GM18867 (cell line): Measurements from ENCODE around the gene CTNNBL1.

Experiments
- ATAC-seq: cut with Tn5 transposase; IDR thresholded peaks from one replicate; pipeline ENCODE4 v1.9.1; 2021; ENCODE audit warnings: mild to moderate bottlenecking, moderate library complexity; ENCODE audit not compliant: unreplicated experiment

The CTNNBL1 gene

DNA sequence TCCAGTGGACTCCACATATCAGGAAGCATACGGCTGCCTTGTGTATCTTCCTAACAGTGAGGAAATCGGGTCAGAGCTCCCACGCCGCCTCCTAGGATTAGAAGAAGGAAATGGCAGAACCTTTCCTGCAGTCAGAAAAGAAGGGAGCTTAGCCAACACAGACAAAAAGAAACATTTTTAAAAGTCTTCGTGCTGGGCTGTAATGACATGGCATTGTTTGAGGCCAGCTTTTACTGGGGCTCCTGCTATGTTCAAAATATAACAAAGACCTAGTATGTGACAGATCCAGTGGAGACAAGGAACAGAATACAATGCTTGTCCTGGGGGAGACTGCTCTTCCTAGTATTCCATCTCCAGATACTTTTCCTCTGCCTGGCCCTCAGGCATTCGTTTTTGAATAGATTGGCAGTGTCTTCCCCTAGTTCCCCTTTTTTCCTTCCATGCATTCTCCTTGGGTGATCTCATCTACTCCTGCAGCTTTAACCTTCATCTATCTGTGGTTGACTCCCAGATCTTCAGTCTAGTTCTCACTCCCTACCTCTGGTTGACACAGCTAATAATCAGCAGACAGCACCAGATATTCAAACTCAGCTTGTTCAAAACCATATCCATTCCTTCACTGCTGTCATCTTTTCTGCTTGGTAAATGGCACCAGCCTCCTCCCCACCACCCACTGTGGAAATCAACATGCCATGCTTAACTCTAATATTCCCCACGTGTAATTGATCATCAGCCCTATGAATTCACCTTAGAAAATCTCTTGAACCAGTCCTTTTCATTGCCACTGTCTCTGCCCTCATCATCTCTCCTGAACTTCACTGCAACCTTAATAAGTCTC is 114.6 kb downstream of the CTNNBL1 start:
- no peak for ATAC-seq

DNA sequence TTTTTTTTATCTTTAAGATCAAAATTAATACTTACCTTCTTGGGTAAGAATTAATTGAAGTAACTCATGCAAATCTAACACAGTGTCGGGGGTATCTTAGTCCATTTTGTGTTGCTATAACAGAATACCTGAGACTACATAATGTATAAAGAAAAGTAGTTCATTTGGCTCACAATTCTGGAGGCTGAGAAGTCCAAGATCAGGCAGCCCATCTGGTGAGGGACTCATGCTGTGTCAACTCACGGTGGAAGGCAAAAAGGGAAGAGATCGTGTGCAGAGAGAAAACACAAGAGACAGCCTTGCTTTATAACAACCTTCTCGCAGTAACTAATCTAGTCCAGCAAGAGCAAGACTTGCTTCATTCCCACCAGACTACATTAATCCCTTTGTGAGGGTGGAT is 116.2 kb downstream of the CTNNBL1 start:
- no peak for ATAC-seq

GRCh38 chr20:37816003-37816402 is 122.2 kb downstream of the CTNNBL1 start:
- ATAC-seq: no peak

DNA sequence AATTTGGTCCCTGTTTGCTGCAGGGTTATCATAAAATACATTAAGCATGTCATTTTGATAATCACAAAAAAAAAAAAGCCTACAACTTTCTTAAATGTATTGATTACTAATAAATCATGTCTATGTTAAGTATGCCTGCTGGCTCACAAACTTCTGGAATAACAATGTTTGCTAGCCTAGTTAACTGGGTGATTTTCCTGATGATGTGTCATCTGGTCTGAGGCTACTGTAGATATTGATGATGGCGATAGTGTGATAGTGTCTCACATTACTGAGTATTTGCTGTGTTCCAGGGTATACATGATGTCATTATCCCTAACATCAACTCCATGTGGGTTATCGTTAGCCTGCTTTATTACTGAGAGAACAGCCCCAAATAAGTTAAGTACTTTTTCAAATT is 122.9 kb downstream of the CTNNBL1 start:
- no peak for ATAC-seq

GRCh38 chr20:37821696-37822095 is 127.9 kb downstream of the CTNNBL1 start:
- no peak for ATAC-seq

- ATAC-seq: no peak
Observed at GRCh38 chr20:37822141-37822601, 128.3 kb downstream of the CTNNBL1 start.

DNA sequence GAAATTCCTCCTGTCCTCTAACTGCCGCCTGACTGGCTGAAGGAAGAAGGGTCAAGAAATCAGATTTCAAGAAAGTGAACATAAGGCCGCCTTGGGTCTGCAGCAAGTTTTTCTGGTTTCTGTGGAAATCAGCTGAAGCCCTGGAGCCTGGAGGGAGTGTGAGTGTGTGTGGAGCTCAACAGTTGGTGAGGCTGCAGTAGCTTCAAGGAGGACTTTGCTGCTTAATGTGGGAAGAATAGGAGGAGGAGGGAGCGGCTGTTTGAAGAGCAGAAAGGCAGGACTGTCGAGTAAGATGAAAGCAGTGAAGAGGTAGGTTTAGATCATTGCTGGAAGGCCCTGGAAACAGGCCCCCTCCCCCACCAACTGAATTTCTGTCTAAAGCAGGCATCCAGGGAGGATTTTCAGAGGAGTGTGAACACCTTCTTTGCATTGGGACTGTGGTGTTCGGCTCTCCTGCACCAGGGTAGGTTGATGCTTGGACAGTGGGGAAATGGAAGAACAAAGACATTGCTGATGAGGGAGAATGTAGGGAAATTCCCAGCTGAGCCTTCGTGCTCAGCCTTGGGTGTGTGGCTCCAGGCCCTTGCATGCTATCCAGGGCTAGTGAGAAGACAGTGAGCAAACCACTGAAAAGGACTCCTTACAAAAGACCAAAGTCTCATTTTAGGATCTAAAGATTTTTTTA is 129.6 kb downstream of the CTNNBL1 start:
- ATAC-seq: no peak

- ATAC-seq: no peak
Observed at GRCh38 chr20:37827605-37828004, 133.8 kb downstream of the CTNNBL1 start.

DNA sequence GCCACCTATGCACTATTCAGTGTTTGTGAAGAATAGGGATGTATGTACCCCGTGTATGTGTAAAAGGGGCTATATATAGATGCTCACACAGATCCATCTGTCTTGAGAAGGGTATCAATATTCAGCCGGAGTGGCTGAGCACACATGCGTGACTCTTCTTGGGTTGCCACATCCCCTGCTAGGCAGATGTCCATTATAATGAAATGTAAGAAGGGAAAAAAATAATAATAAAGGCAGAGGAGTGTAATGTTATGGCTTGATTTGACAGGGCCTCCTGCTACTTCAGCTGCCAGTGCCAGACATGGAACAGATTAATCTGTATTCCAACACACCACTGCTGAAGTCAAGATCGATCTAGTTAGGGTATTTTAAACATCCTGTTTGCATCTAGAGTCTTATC is 134.9 kb downstream of the CTNNBL1 start:
- no peak for ATAC-seq

DNA sequence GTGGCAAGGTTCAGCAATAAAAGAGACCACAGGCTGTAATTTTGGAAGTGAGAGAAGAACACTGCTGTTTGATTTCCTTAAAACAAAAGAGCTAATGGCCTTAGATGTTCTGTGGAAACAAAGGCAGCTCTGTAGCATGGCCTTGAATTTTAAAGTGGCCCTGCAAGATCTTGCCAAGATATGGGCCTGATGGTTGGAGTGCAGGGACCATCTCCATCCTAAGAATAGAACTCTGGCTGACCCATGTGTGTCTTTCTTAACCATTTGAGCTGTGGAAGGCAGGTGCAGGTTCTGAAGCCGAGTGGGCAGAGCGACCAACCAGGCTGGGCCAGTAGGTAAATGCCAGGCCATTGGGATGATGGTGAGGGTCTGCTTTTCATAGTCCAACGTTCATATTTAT is 135.3 kb downstream of the CTNNBL1 start:
- no peak for ATAC-seq

DNA sequence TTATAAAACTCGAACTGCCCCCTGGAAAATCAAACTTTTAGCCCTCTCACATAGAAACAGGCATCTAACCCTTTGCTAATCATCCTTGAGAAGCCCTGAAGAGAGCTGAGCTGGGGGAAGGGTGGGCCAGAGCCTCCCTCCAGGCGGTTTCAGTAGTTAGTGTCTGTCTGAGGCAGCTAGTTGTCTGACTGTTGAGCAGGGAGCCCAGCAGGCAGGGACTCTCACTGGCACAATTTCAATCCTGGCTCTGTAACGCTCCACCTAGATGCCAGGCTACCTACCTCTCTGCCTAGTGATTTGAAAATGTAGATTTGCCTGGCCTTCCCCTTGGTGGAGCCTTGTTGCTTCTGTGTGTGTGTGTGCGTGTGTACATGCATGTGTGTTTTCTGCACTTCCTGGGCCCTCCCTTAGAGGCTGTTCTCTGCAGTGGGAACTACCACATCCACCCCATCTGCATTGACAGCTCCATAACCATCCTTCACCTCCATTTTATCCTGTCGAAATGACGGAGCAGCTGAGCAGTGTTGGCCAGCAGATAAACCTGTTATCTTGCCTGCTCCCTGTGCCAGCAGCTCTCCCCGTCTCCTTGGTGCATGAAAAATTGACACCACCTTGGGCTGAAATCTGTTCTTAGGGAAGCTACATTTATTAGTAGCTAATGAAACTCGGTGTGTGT is 139.5 kb downstream of the CTNNBL1 start:
- no peak for ATAC-seq

- ATAC-seq: no peak
Observed at GRCh38 chr20:37836926-37837325, 143.1 kb downstream of the CTNNBL1 start.

GRCh38 chr20:37837924-37838323 is 144.1 kb downstream of the CTNNBL1 start:
- no peak for ATAC-seq

DNA sequence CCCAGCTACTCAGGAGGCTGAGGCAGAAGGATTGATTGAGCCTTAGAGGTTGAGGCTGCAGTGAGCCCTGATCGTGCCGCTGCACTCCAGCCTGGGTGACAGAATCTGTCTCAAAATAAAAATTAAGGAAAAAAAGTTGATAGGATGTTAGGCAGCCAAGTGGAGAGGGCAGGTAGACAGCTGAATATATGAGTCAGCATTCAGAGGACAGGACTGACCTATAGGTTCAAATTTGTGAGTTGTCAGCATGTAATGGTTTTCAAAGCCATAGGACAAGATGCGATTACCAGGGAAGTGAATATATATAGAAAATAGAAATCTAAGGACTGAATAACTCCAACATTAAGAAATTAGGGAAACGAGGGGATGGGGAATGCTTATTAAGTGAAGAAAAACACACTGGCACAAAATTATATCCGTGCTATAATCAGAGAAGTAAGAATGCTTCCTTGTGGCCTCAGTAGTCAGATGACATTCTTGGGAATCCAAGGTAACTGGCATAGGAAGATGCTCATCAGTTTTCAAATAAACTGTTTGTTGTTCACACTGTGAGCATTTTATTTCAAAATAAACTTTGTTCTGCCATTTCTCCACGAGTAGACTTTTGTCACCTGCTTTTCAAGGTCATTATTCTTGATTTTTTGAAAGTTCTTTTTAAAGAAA is 145.1 kb downstream of the CTNNBL1 start:
- no peak for ATAC-seq

GRCh38 chr20:37839432-37839827 is 145.6 kb downstream of the CTNNBL1 start:
- no peak for ATAC-seq

DNA sequence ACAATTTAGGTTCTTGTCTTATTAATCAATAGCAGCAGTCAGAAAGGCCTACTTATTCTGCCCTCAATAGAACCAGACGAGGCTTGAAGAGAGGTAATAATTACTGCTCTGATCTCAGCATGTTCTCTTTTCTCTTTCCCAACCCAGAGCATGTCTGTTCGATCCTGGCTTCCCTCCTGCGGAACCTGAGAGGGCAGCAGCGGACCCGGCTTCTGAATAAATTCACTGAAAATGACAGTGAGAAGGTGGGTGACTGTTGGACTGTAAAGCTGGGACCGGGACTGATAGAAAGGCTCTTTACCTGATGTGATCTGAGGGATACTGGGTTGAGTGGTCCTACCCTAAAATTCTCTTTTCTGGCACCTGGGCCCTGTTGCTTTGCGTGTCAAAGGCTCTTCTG is 146.1 kb downstream of the CTNNBL1 start:
- no peak for ATAC-seq

GRCh38 chr20:37841389-37841788 is 147.6 kb downstream of the CTNNBL1 start:
- ATAC-seq: no peak

- no peak for ATAC-seq
Observed at GRCh38 chr20:37841971-37842370, 148.1 kb downstream of the CTNNBL1 start.

GRCh38 chr20:37845241-37845681 is 151.4 kb downstream of the CTNNBL1 start:
- no peak for ATAC-seq

- ATAC-seq: no peak
Observed at GRCh38 chr20:37845878-37846277, 152.0 kb downstream of the CTNNBL1 start.

- no peak for ATAC-seq
Observed at GRCh38 chr20:37846573-37846972, 152.7 kb downstream of the CTNNBL1 start.
